ENCODE data around the gene HNF1A. TPM values are rescaled to one million over a fixed set of nuclear protein-coding genes. Genes with fewer than 3 reads are reported as not detected.

Gene HNF1A
- total and polyA plus RNA-seq, 9 of the 15 experiments (the other 6 are each of a cell fraction or from before 2014, with no cell fraction given), result not detected

DNA sequence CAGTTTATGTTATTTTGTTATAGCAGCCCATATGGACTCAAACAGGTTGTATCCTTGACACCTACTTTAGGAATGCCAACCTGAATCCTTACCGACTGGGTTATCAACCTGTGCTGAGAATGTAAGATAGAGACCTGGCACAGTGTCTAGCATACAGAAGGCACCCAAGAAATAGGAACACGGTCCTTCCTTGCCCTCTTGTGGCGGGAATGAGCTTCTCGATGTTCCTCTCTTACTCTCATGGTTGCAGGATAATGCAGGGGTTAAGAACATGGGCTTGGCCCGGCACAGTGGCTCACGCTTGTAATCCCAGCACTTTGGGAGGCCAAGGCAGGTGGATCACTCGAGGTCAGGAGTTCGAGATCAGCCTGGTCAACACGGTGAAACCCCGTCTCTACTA lies 31.4 kb downstream of the HNF1A start:
- Histone ChIP-seq H3K27me3 (ENCODE audit: control insufficient read depth in 2 of 2, insufficient read depth in 2 of 2, low read length in 2 of 2) (no peaks in the 10 kb centered on the region), H3K36me3 (ENCODE audit: control insufficient read depth, insufficient read depth, low read length) (peaks cover 66% of the 10 kb centered on the region; the same call in 2 of the 3 replicates), H3K9ac (ENCODE audit: insufficient read depth in 1 of 2, low read depth in 2 of 2, low read length in 2 of 2) (no peak overlapping the region), H3K4me2 (ENCODE audit: insufficient read depth, low read length) (no peak overlapping the region), H3K9me3 (replicated peaks; ENCODE audit: control insufficient read depth, insufficient read depth, low read depth, low read length) (no peaks in the 10 kb centered on the region), H3K9me1 (ENCODE audit: control insufficient read depth, insufficient read depth, low read length) (peaks cover 3% of the 10 kb centered on the region), H2AFZ (ENCODE audit: low read depth, low read length) (no peak overlapping the region), H3K4me3 (no peak overlapping the region), H4K20me1 (replicated peaks; ENCODE audit: control insufficient read depth, insufficient read depth, low read length) (no peaks in the 10 kb centered on the region), H3K4me1 (replicated peaks in 1 of 2; ENCODE audit: control insufficient read depth in 2 of 2, insufficient read depth in 2 of 2, low read length in 2 of 2) (no peaks in the 10 kb centered on the region; a peak in 1 of 5 replicates), H3K27ac (ENCODE audit: extremely low read depth, low read depth, low read length) (no peak overlapping the region), H3K79me2 (ENCODE audit: control insufficient read depth, insufficient read depth, low read length) (no peaks in the 10 kb centered on the region; the same call in 2 of the 3 replicates)
- ChIA-PET POLR2A (interaction anchor here (1.2 kb wide), 1 partner anchor 13 kb away, joined by 5 read pairs; no protein-coding TSS in a partner anchor), CTCF (ENCODE audit: low intra/inter-chr PET ratio) (no interaction called here)
- WGBS (ENCODE audit: insufficient coverage, low coverage, missing lambda C conversion rate), result 76% methylated on average over 10 of the region's 10 CpGs
- TF ChIP-seq, protein P1, sequence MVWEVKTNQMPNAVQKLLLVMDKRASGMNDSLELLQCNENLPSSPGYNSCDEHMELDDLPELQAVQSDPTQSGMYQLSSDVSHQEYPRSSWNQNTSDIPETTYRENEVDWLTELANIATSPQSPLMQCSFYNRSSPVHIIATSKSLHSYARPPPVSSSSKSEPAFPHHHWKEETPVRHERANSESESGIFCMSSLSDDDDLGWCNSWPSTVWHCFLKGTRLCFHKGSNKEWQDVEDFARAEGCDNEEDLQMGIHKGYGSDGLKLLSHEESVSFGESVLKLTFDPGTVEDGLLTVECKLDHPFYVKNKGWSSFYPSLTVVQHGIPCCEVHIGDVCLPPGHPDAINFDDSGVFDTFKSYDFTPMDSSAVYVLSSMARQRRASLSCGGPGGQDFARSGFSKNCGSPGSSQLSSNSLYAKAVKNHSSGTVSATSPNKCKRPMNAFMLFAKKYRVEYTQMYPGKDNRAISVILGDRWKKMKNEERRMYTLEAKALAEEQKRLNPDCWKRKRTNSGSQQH (CRISPR knock-in tag; IDR thresholded peaks at IDR 0.05), result no peak
- no peak for TF ChIP-seq SMARCC2 (IDR thresholded peaks at IDR 0.05; ENCODE audit: low read depth)
- TF ChIP-seq TEAD1 (CRISPR knock-in tag; IDR thresholded peaks at IDR 0.05), result peak in 1 of 2 experiments; percentile 93; a peak in 2 of 4 replicates
- TF ChIP-seq PRMT5 (CRISPR knock-in tag; IDR thresholded peaks at IDR 0.05), result no peak
- no peak for TF ChIP-seq MEF2A (IDR thresholded peaks at IDR 0.05; ENCODE audit: control insufficient read depth, low read depth, low read length)
- TF ChIP-seq SMARCA4 (IDR thresholded peaks at IDR 0.05), result no peak
- TF ChIP-seq ZNF133 (CRISPR knock-in tag; IDR thresholded peaks at IDR 0.05), result no peak
- TF ChIP-seq ZC3H8 (IDR thresholded peaks at IDR 0.05), result no peak
- TF ChIP-seq, protein P2, sequence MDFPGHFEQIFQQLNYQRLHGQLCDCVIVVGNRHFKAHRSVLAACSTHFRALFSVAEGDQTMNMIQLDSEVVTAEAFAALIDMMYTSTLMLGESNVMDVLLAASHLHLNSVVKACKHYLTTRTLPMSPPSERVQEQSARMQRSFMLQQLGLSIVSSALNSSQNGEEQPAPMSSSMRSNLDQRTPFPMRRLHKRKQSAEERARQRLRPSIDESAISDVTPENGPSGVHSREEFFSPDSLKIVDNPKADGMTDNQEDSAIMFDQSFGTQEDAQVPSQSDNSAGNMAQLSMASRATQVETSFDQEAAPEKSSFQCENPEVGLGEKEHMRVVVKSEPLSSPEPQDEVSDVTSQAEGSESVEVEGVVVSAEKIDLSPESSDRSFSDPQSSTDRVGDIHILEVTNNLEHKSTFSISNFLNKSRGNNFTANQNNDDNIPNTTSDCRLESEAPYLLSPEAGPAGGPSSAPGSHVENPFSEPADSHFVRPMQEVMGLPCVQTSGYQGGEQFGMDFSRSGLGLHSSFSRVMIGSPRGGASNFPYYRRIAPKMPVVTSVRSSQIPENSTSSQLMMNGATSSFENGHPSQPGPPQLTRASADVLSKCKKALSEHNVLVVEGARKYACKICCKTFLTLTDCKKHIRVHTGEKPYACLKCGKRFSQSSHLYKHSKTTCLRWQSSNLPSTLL (IDR thresholded peaks at IDR 0.05), result no peak
- 0 out of 2 replicates have a peak, but pooled peaks have one; percentile 16 for TF ChIP-seq SMC3 (conservative IDR thresholded peaks at IDR 0.05; ENCODE audit: insufficient read depth, low read depth, low read length)
- TF ChIP-seq, protein P3, sequence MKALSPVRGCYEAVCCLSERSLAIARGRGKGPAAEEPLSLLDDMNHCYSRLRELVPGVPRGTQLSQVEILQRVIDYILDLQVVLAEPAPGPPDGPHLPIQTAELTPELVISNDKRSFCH (CRISPR knock-in tag; IDR thresholded peaks at IDR 0.05), result no peak
- TF ChIP-seq, protein P3 (tag; IDR thresholded peaks at IDR 0.05), result no peak
- TF ChIP-seq, protein P4, sequence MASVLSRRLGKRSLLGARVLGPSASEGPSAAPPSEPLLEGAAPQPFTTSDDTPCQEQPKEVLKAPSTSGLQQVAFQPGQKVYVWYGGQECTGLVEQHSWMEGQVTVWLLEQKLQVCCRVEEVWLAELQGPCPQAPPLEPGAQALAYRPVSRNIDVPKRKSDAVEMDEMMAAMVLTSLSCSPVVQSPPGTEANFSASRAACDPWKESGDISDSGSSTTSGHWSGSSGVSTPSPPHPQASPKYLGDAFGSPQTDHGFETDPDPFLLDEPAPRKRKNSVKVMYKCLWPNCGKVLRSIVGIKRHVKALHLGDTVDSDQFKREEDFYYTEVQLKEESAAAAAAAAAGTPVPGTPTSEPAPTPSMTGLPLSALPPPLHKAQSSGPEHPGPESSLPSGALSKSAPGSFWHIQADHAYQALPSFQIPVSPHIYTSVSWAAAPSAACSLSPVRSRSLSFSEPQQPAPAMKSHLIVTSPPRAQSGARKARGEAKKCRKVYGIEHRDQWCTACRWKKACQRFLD (CRISPR knock-in tag; IDR thresholded peaks at IDR 0.05), result no peak
- TF ChIP-seq RAD21 (CRISPR knock-in tag; conservative IDR thresholded peaks at IDR 0.05 in 1 of 2, IDR thresholded peaks at IDR 0.05 in 1 of 2), result peak in 1 of 2 experiments; percentile 42; a peak in 2 of 4 replicates
- TF ChIP-seq, protein P5, sequence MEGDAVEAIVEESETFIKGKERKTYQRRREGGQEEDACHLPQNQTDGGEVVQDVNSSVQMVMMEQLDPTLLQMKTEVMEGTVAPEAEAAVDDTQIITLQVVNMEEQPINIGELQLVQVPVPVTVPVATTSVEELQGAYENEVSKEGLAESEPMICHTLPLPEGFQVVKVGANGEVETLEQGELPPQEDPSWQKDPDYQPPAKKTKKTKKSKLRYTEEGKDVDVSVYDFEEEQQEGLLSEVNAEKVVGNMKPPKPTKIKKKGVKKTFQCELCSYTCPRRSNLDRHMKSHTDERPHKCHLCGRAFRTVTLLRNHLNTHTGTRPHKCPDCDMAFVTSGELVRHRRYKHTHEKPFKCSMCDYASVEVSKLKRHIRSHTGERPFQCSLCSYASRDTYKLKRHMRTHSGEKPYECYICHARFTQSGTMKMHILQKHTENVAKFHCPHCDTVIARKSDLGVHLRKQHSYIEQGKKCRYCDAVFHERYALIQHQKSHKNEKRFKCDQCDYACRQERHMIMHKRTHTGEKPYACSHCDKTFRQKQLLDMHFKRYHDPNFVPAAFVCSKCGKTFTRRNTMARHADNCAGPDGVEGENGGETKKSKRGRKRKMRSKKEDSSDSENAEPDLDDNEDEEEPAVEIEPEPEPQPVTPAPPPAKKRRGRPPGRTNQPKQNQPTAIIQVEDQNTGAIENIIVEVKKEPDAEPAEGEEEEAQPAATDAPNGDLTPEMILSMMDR (IDR thresholded peaks at IDR 0.05 in 2 of 3, conservative IDR thresholded peaks at IDR 0.05 in 1 of 3; ENCODE audit: insufficient read depth in 2 of 3, low read depth in 1 of 3, low read length in 3 of 3), result peak; percentile 15 to 48 (median 38); a peak in 4 of 6 replicates
- FAIRE-seq (no peak), ATAC-seq (peak; percentile 71), DNase-seq (ENCODE audit: extremely low read depth in 1 of 4, low spot score in 3 of 4) (no peak)
- no TSS peak for BruUV-seq (replicated peaks)
- in situ Hi-C loops (cut with MboI), result no loop called here
- intact Hi-C loops (cut with micrococcal nuclease), result loop anchor here (5.0 to 10.0 kb wide), 3 partner anchors 85 to 205 kb away; partner anchors contain the start of gene P2RX4

Measured in K562 (cell line).